H1 (cell line): Measurements from ENCODE around the gene PDK4. TPM values are rescaled to one million over a fixed set of nuclear protein-coding genes. Genes with fewer than 3 reads are reported as not detected.

Source experiments
- CTCF ChIA-PET: fragments of 300-600 bp; sonication (Branson Sonifier 250); formaldehyde crosslinking; loops from one replicate; lab custom pipeline; 2021; ENCODE audit not compliant: partially characterized antibody; lab: Charles Lee
- POLR2A ChIA-PET: fragments of 300-600 bp; sonication (Branson Sonifier 250); formaldehyde crosslinking; loops from one replicate; lab custom pipeline; 2021; ENCODE audit warnings: inconsistent platforms; ENCODE audit not compliant: partially characterized antibody; lab: Charles Lee
- DNase-seq, 2 experiments: peaks; one replicate each; pipeline versions ENCODE4 v3.0.0 to v3.0.0-alpha.2; 2010 to 2022; ENCODE audit warnings: low spot score in 2 of 2, low read depth in 1 of 2, mixed read lengths in 1 of 2
- FAIRE-seq: peaks from 2 replicates; lab custom pipeline; 2011; peaks lifted over from hg19 to GRCh38; lab: Jason Lieb, UNC
- H2AFZ ChIP-seq: 2 replicates; pipeline ENCODE4 v1.8.1; 2012; ENCODE audit warnings: low read length, inconsistent platforms
- H2AK5ac ChIP-seq: 2 replicates; pipeline ENCODE4 v1.6.1; 2013; ENCODE audit warnings: low read depth, low read length
- H2BK120ac ChIP-seq: replicated peaks from 2 replicates; pipeline ENCODE3; 2013; ENCODE audit warnings: low read depth, low read length, inconsistent platforms
- H2BK12ac ChIP-seq: 2 replicates; pipeline ENCODE4 v1.6.1; 2013; ENCODE audit warnings: low read depth, low read length
- H2BK15ac ChIP-seq: 2 replicates; pipeline ENCODE4 v1.6.1; 2013; ENCODE audit warnings: low read length
- H2BK20ac ChIP-seq: 2 replicates; pipeline ENCODE4 v1.6.1; 2013; ENCODE audit warnings: low read length
- H2BK5ac ChIP-seq: 2 replicates; pipeline ENCODE4 v1.6.1; 2013; ENCODE audit warnings: low read depth, low read length
- H3K14ac ChIP-seq: 2 replicates; pipeline ENCODE4 v1.6.1; 2013; ENCODE audit warnings: inconsistent platforms; ENCODE audit not compliant: insufficient read length
- H3K18ac ChIP-seq: 2 replicates; pipeline ENCODE4 v1.6.1; 2013; ENCODE audit warnings: low read length; ENCODE audit errors: extremely low read depth
- H3K23ac ChIP-seq: 2 replicates; pipeline ENCODE4 v1.6.1; 2013; ENCODE audit warnings: inconsistent platforms; ENCODE audit not compliant: insufficient read length
- H3K23me2 ChIP-seq: 2 replicates; pipeline ENCODE4 v1.6.1; 2013; ENCODE audit warnings: low read depth, low read length
- H3K27ac ChIP-seq: 2 replicates; pipeline ENCODE4 v1.6.1; 2011; ENCODE audit warnings: low read depth, low read length, inconsistent platforms
- H3K27me3 ChIP-seq, 4 experiments: replicated peaks in 1 of 4; 1 replicate in 1 of 4; 2 replicates in 3 of 4; pipeline versions ENCODE4 v1.6.1 to v1.8.1; 2011 to 2013; ENCODE audit warnings: low read length in 3 of 4, mild to moderate bottlenecking in 3 of 4, inconsistent platforms in 2 of 4, mixed read lengths in 2 of 4, moderate library complexity in 1 of 4; ENCODE audit not compliant: control insufficient read depth in 3 of 4, insufficient read depth in 3 of 4; ENCODE audit errors: extremely low read depth in 1 of 4
- H3K36me3 ChIP-seq, 4 experiments: 2 replicates each; pipeline versions ENCODE4 v1.6.1 to v1.8.1; 2011 to 2013; ENCODE audit warnings: mild to moderate bottlenecking in 4 of 4, low read length in 3 of 4, moderate library complexity in 2 of 4, control low read depth in 1 of 4, inconsistent platforms in 1 of 4; ENCODE audit not compliant: insufficient read depth in 4 of 4, control insufficient read depth in 2 of 4
- H3K4ac ChIP-seq: replicated peaks from 2 replicates; pipeline ENCODE3; 2013; ENCODE audit warnings: low read length, low read depth, mixed read lengths, inconsistent platforms; ENCODE audit not compliant: insufficient read length
- H3K4me1 ChIP-seq, 4 experiments: replicated peaks in 1 of 4; 1 replicate in 1 of 4; 2 replicates in 3 of 4; pipeline versions ENCODE4 v1.6.1 to v1.8.1; 2011 to 2013; ENCODE audit warnings: low read length in 3 of 4, inconsistent platforms in 2 of 4, mixed read lengths in 1 of 4; ENCODE audit not compliant: insufficient read depth in 4 of 4, control insufficient read depth in 3 of 4
- H3K4me2 ChIP-seq, 2 experiments: 2 replicates each; pipeline versions ENCODE4 v1.6.1 to v1.8.1; 2011 to 2013; ENCODE audit warnings: low read depth in 2 of 2, low read length in 2 of 2, control low read depth in 1 of 2, inconsistent platforms in 1 of 2, mild to moderate bottlenecking in 1 of 2; ENCODE audit not compliant: insufficient read depth in 1 of 2
- H3K4me3 ChIP-seq, 4 experiments: fragments of 200-600, 300-600 bp in 1 of 4; sonication (generic), shearing (Covaris generic), sonication (Bioruptor Twin) in 1 of 4; 2 replicates each; pipeline versions ENCODE4 v1.5.1 to v1.8.1; 2011 to 2016; ENCODE audit warnings: low read length in 4 of 4, low read depth in 3 of 4, control low read depth in 2 of 4, inconsistent platforms in 2 of 4, mild to moderate bottlenecking in 2 of 4, mixed read lengths in 1 of 4, moderate library complexity in 1 of 4; ENCODE audit not compliant: insufficient read depth in 2 of 4; ENCODE audit errors: extremely low read depth in 1 of 4
- H3K56ac ChIP-seq: replicated peaks from 2 replicates; pipeline ENCODE3; 2013; ENCODE audit warnings: low read depth, mild to moderate bottlenecking, mixed read lengths, low read length, inconsistent platforms; ENCODE audit not compliant: insufficient read length
- H3K79me1 ChIP-seq: 2 replicates; pipeline ENCODE4 v1.6.1; 2013; ENCODE audit warnings: low read depth, low read length, control low read depth
- H3K79me2 ChIP-seq, 2 experiments: 2 replicates each; pipeline versions ENCODE4 v1.6.1 to v1.8.1; 2012 to 2013; ENCODE audit warnings: low read length in 2 of 2, mild to moderate bottlenecking in 2 of 2, inconsistent platforms in 1 of 2; ENCODE audit not compliant: insufficient read depth in 2 of 2, control insufficient read depth in 1 of 2
- H3K9ac ChIP-seq, 4 experiments: replicated peaks in 1 of 4; 1 replicate in 1 of 4; 2 replicates in 3 of 4; pipeline versions ENCODE4 v1.6.1 to v1.8.1; 2011 to 2013; ENCODE audit warnings: low read depth in 3 of 4, low read length in 3 of 4, control low read depth in 2 of 4, mild to moderate bottlenecking in 2 of 4, moderate library complexity in 2 of 4, inconsistent platforms in 1 of 4; ENCODE audit errors: extremely low read depth in 1 of 4
- H3K9me3 ChIP-seq, 2 experiments: 2 replicates each; pipeline versions ENCODE4 v1.6.1 to v1.8.1; 2012 to 2013; ENCODE audit warnings: mild to moderate bottlenecking in 2 of 2, moderate library complexity in 2 of 2, control low read depth in 1 of 2, inconsistent platforms in 1 of 2, low read depth in 1 of 2, low read length in 1 of 2, mixed read lengths in 1 of 2; ENCODE audit not compliant: insufficient read depth in 2 of 2
- H4K20me1 ChIP-seq, 2 experiments: replicated peaks in 1 of 2; 2 replicates each; pipeline versions ENCODE3 to v1.8.1; 2011 to 2013; ENCODE audit warnings: inconsistent platforms in 2 of 2, low read length in 2 of 2, mild to moderate bottlenecking in 1 of 2; ENCODE audit not compliant: insufficient read depth in 2 of 2, control insufficient read depth in 1 of 2
- H4K5ac ChIP-seq: 2 replicates; pipeline ENCODE4 v1.6.1; 2013; ENCODE audit warnings: low read length, low read depth, mixed read lengths, inconsistent platforms; ENCODE audit not compliant: insufficient read length
- H4K8ac ChIP-seq: 2 replicates; pipeline ENCODE4 v1.8.0; 2013; ENCODE audit warnings: mild to moderate bottlenecking, moderate library complexity, low read length, inconsistent platforms; ENCODE audit not compliant: insufficient read depth; ENCODE audit errors: extremely low read depth
- H4K91ac ChIP-seq: replicated peaks from 2 replicates; pipeline ENCODE3; 2013; ENCODE audit warnings: low read length, mixed read lengths, inconsistent platforms; ENCODE audit not compliant: insufficient read length
- CHD2 ChIP-seq: IDR thresholded peaks from 2 replicates; pipeline ENCODE4 v1.6.1; 2012; ENCODE audit warnings: low read length, improper control_type of control experiment
- GABPA ChIP-seq: IDR thresholded peaks from 2 replicates; pipeline ENCODE4 v1.6.1; 2011; ENCODE audit warnings: mild to moderate bottlenecking, low read length, moderate library complexity, borderline replicate concordance; ENCODE audit not compliant: insufficient read depth
- HDAC2 ChIP-seq, 2 experiments: fragments of 300-600 bp in 1 of 2; sonication (generic) in 1 of 2; IDR thresholded peaks; 2 replicates each; pipeline ENCODE4 v1.6.1; 2011 to 2012; ENCODE audit warnings: low read depth in 2 of 2, low read length in 2 of 2, mild to moderate bottlenecking in 2 of 2, moderate library complexity in 2 of 2, borderline replicate concordance in 1 of 2, inconsistent platforms in 1 of 2
- MAX ChIP-seq: IDR thresholded peaks from 2 replicates; pipeline ENCODE4 v1.6.1; 2012; ENCODE audit warnings: inconsistent platforms
- PHF8 ChIP-seq: fragments of 200-600 bp; sonication (generic); conservative IDR thresholded peaks from 2 replicates; pipeline ENCODE4 v1.7.1; 2012; ENCODE audit warnings: low read depth, mild to moderate bottlenecking, inconsistent platforms, low read length, moderate library complexity
- POU5F1 ChIP-seq: IDR thresholded peaks from 2 replicates; pipeline ENCODE4 v1.6.1; 2011; ENCODE audit warnings: low read depth, mild to moderate bottlenecking, low read length, moderate library complexity
- SRF ChIP-seq: IDR thresholded peaks from 2 replicates; pipeline ENCODE4 v1.6.1; 2011; ENCODE audit warnings: mild to moderate bottlenecking, low read depth, low read length, moderate library complexity
- TAF1 ChIP-seq: IDR thresholded peaks from 2 replicates; pipeline ENCODE4 v1.6.1; 2011; ENCODE audit warnings: mild to moderate bottlenecking, low read depth, low read length
- YY1 ChIP-seq: IDR thresholded peaks from 2 replicates; pipeline ENCODE4 v1.6.1; 2011; ENCODE audit warnings: low read depth, mild to moderate bottlenecking, low read length
- ZNF274 ChIP-seq: IDR thresholded peaks from 2 replicates; pipeline ENCODE4 v1.7.0; 2012; ENCODE audit warnings: low read length, borderline replicate concordance; ENCODE audit errors: extremely low read depth
- WGBS, 2 experiments: shearing (Covaris generic) in 1 of 2; methylation state at CpG; one replicate each; pipeline versions ENCODE4 v1.1.6 to v1.1.7; 2013 to 2015; ENCODE audit warnings: low lambda C conversion rate in 2 of 2, mixed read lengths in 2 of 2, inconsistent platforms in 1 of 2, low coverage in 1 of 2, missing lambda C conversion rate in 1 of 2; ENCODE audit not compliant: insufficient replicate concordance in 2 of 2, insufficient coverage in 1 of 2, insufficient read length in 1 of 2; ENCODE audit errors: extremely low coverage in 1 of 2, missing lambda C conversion rate in 1 of 2; 5-methylcytosine and 5-hydroxymethylcytosine counted together
- polyA plus RNA-seq, 7 experiments: library from polyadenylated mRNA; depleted of rRNA in 3 of 7; stranded (reverse) in 5 of 7; unstranded in 2 of 7; fragments of >200 nt in 5 of 7; fragments of 200-250 nt in 2 of 7; gene quantifications; 1 replicate in 5 of 7; 2 replicates in 1 of 7; 4 replicates in 1 of 7; pipeline versions ENCODE4 v1.2.1 to v1.2.3, GENCODE V29; 2011 to 2013; ENCODE audit warnings: missing spikeins in 2 of 7, mixed read lengths in 2 of 7
- total RNA-seq: library from RNA; stranded (reverse); fragmentation: NEBNext Ultra II Directional; extraction: Animal tissue kit (Norgen Biotek cat#: 25700); gene quantifications from 2 replicates; pipeline ENCODE4 v1.2.1, GENCODE V29; 2021

Gene PDK4
- total and polyA plus RNA-seq, 2 of the 8 experiments (the other 6 are each of a cell fraction or from before 2014, with no cell fraction given) = 0.26 TPM; not detected in 1

- Histone ChIP-seq H3K4me3 (no peak overlapping the region), H3K79me1 (no peaks in the 10 kb centered on the region), H3K14ac (no peak overlapping the region), H3K23me2 (no peaks in the 10 kb centered on the region; the same call in 1 of the 2 replicates), H2BK20ac (no peak overlapping the region), H3K4me2 (no peak overlapping the region), H2AK5ac (no peak overlapping the region), H2BK12ac (no peak overlapping the region), H3K36me3 (no peaks in the 10 kb centered on the region), H2BK5ac (no peak overlapping the region), H3K27ac (no peak overlapping the region), H3K18ac (no peak overlapping the region), H2AFZ (no peak overlapping the region), H3K4me1 (peaks cover 0 to 2% (median 1%) of the 10 kb centered on the region in 4 experiments; a peak in 1 of 7 replicates), H2BK15ac (no peak overlapping the region), H3K9ac (no peak overlapping the region), H3K79me2 (no peaks in the 10 kb centered on the region), H3K27me3 (no peaks in the 10 kb centered on the region), H4K20me1 (no peaks in the 10 kb centered on the region), H2BK120ac (no peak overlapping the region), H4K91ac (no peak overlapping the region), H3K4ac (no peak overlapping the region), H3K23ac (no peak overlapping the region), H3K9me3 (no peaks in the 10 kb centered on the region), H4K5ac (no peak overlapping the region), H3K56ac (no peak overlapping the region), H4K8ac (no peak overlapping the region)
- 92% methylated on average over 1 of the region's 1 CpG; no CpG with 5 or more reads in 1 of the 2 experiments for WGBS, 2 experiments
- CTCF ChIA-PET = no interaction called here
- TF ChIP-seq ZNF274 = no peak
- no peak for TF ChIP-seq POU5F1
- TF ChIP-seq GABPA = no peak
- TF ChIP-seq HDAC2 (IDR thresholded peaks at IDR 0.05; ENCODE audit: borderline replicate concordance in 1 of 2, low read depth in 2 of 2, low read length in 2 of 2) = no peak
- TF ChIP-seq TAF1 = no peak
- no peak for TF ChIP-seq MAX
- no peak for TF ChIP-seq YY1
- no peak for TF ChIP-seq CHD2
- TF ChIP-seq SRF = no peak
- no peak for TF ChIP-seq PHF8
- FAIRE-seq = no peak
- DNase-seq = no peak
- POLR2A ChIA-PET = interaction anchor here (1.3 kb wide), 1 partner anchor 8 kb away, joined by 3 read pairs; no protein-coding TSS in a partner anchor
These were observed 36.3 kb upstream of the PDK4 start for GRCh38 chr7:95632609-95633008.
